Skeletal muscle tissue (tissue), 4 donors: ENCODE results near the gene MPRIP. TPM values are rescaled to one million over a fixed set of nuclear protein-coding genes. Genes with fewer than 3 reads are reported as not detected.

Experiments
- H3K27ac ChIP-seq: one replicate; pipeline ENCODE4 v1.7.0; 2013; ENCODE audit warnings: mild to moderate bottlenecking, low read depth, low read length, inconsistent platforms
- H3K27me3 ChIP-seq, 3 donors: one replicate each; pipeline ENCODE4 v1.7.0; 2013; ENCODE audit warnings: low read length in 3 of 3; ENCODE audit not compliant: control insufficient read depth in 3 of 3, insufficient read depth in 3 of 3
- H3K36me3 ChIP-seq, 3 donors: one replicate each; pipeline ENCODE4 v1.7.0; 2013; ENCODE audit warnings: low read length in 3 of 3; ENCODE audit not compliant: control insufficient read depth in 3 of 3, insufficient read depth in 3 of 3
- H3K4me1 ChIP-seq, 3 donors: one replicate each; pipeline ENCODE4 v1.7.0; 2013; ENCODE audit warnings: low read length in 3 of 3, mild to moderate bottlenecking in 3 of 3; ENCODE audit not compliant: control insufficient read depth in 3 of 3, insufficient read depth in 3 of 3
- H3K4me3 ChIP-seq, 3 donors: one replicate each; pipeline ENCODE4 v1.7.0; 2013; ENCODE audit warnings: low read length in 3 of 3
- H3K9ac ChIP-seq, 3 donors: one replicate each; pipeline ENCODE4 v1.7.0; 2013; ENCODE audit warnings: low read length in 3 of 3, mild to moderate bottlenecking in 3 of 3, moderate library complexity in 2 of 3, low read depth in 1 of 3
- H3K9me3 ChIP-seq, 3 donors: one replicate each; pipeline ENCODE4 v1.7.0; 2013; ENCODE audit warnings: low read length in 3 of 3; ENCODE audit not compliant: control insufficient read depth in 3 of 3
- total RNA-seq: library from RNA; depleted of rRNA; stranded (reverse); fragments of >200 nt; gene quantifications from one replicate; pipeline ENCODE4 v1.2.3, GENCODE V29; 2014
- donor health status: Osteomylitis.

MPRIP gene
- total RNA-seq, 1 donor from 2014 or later: 79.3 TPM

- H3K9ac ChIP-seq: no peak overlapping the region
Observed at GRCh38 chr17:17020821-17021193, 21.4 kb upstream of the MPRIP start.

GRCh38 chr17:17021194-17021863 is 20.9 kb upstream of the MPRIP start:
- no peaks in the 10 kb centered on the region for H3K9me3 ChIP-seq
- no peak overlapping the region for H3K27ac ChIP-seq
- no peak overlapping the region for H3K4me3 ChIP-seq
- H3K36me3 ChIP-seq: no peaks in the 10 kb centered on the region
- H3K27me3 ChIP-seq: no peaks in the 10 kb centered on the region
- peaks cover 6 to 14% (median 10%) of the 10 kb centered on the region in 3 donors for H3K4me1 ChIP-seq
- H3K9ac ChIP-seq: no peak overlapping the region

More at GRCh38 chr17:17020821-17021193, 21.4 kb upstream of the MPRIP start:
- peaks cover 6 to 14% (median 10%) of the 10 kb centered on the region in 3 donors for H3K4me1 ChIP-seq
- H3K9me3 ChIP-seq: no peaks in the 10 kb centered on the region
- no peak overlapping the region for H3K4me3 ChIP-seq
- no peak overlapping the region for H3K27ac ChIP-seq
- no peaks in the 10 kb centered on the region for H3K27me3 ChIP-seq
- H3K36me3 ChIP-seq: no peaks in the 10 kb centered on the region

- H3K4me3 ChIP-seq: no peak overlapping the region
- H3K9me3 ChIP-seq: no peaks in the 10 kb centered on the region
- H3K36me3 ChIP-seq: no peaks in the 10 kb centered on the region
- no peak overlapping the region for H3K9ac ChIP-seq
- no peaks in the 10 kb centered on the region for H3K27me3 ChIP-seq
- no peak overlapping the region for H3K27ac ChIP-seq
- H3K4me1 ChIP-seq: peaks cover 6 to 14% (median 10%) of the 10 kb centered on the region in 3 donors
Observed at GRCh38 chr17:17022011-17022410, 20.2 kb upstream of the MPRIP start.

- no peak overlapping the region for H3K27ac ChIP-seq
- H3K27me3 ChIP-seq: no peaks in the 10 kb centered on the region
- H3K9ac ChIP-seq: no peak overlapping the region
- no peaks in the 10 kb centered on the region for H3K36me3 ChIP-seq
- H3K4me1 ChIP-seq: peaks cover 6 to 14% (median 10%) of the 10 kb centered on the region in 3 donors
- H3K9me3 ChIP-seq: no peaks in the 10 kb centered on the region
- no peak overlapping the region for H3K4me3 ChIP-seq
Observed at GRCh38 chr17:17022456-17022855, 19.8 kb upstream of the MPRIP start.

GRCh38 chr17:17024778-17025300 is 17.4 kb upstream of the MPRIP start:
- H3K4me3 ChIP-seq: no peak overlapping the region
- no peaks in the 10 kb centered on the region for H3K9me3 ChIP-seq
- no peaks in the 10 kb centered on the region for H3K36me3 ChIP-seq
- H3K4me1 ChIP-seq: peaks cover 8 to 22% (median 16%) of the 10 kb centered on the region in 3 donors
- H3K9ac ChIP-seq: no peak overlapping the region
- H3K27me3 ChIP-seq: no peaks in the 10 kb centered on the region
- H3K27ac ChIP-seq: no peak overlapping the region

GRCh38 chr17:17025621-17026020 is 16.6 kb upstream of the MPRIP start:
- Histone ChIP-seq H3K27ac (no peak overlapping the region), H3K36me3 (no peaks in the 10 kb centered on the region), H3K27me3 (no peaks in the 10 kb centered on the region), H3K9ac (no peak overlapping the region), H3K4me1 (peaks cover 9 to 23% (median 16%) of the 10 kb centered on the region in 3 donors), H3K4me3 (no peak overlapping the region), H3K9me3 (no peaks in the 10 kb centered on the region)

GRCh38 chr17:17026163-17026562 is 16.1 kb upstream of the MPRIP start:
- Histone ChIP-seq H3K4me1 (peaks cover 11 to 23% (median 16%) of the 10 kb centered on the region in 3 donors), H3K9ac (no peak overlapping the region), H3K27me3 (no peaks in the 10 kb centered on the region), H3K36me3 (no peaks in the 10 kb centered on the region), H3K27ac (no peak overlapping the region), H3K9me3 (no peaks in the 10 kb centered on the region), H3K4me3 (no peak overlapping the region)

GRCh38 chr17:17027442-17028058 is 14.7 kb upstream of the MPRIP start:
- Histone ChIP-seq H3K9ac (no peak overlapping the region), H3K4me3 (no peak overlapping the region), H3K27ac (no peak overlapping the region), H3K36me3 (no peaks in the 10 kb centered on the region), H3K27me3 (no peaks in the 10 kb centered on the region), H3K4me1 (peaks cover 20 to 33% (median 20%) of the 10 kb centered on the region in 3 donors), H3K9me3 (no peaks in the 10 kb centered on the region)

GRCh38 chr17:17028059-17028877 is 14.0 kb upstream of the MPRIP start:
- no peaks in the 10 kb centered on the region for H3K36me3 ChIP-seq
- H3K9ac ChIP-seq: no peak overlapping the region
- peaks cover 20 to 33% (median 20%) of the 10 kb centered on the region in 3 donors for H3K4me1 ChIP-seq
- no peaks in the 10 kb centered on the region for H3K9me3 ChIP-seq
- no peaks in the 10 kb centered on the region for H3K27me3 ChIP-seq
- no peak overlapping the region for H3K27ac ChIP-seq
- no peak overlapping the region for H3K4me3 ChIP-seq
